SK-N-SH (cell line): ENCODE results near the gene MYLK2. TPM values are rescaled to one million over a fixed set of nuclear protein-coding genes. Genes with fewer than 3 reads are reported as not detected.

Experiments used
- CTCF ChIA-PET: fragments of 300-600, 350-600 bp; formaldehyde crosslinking; extraction: SDS; loops from one replicate; lab custom pipeline; 2021; lab: Yijun Ruan, JAX
- POLR2A ChIA-PET: fragments of 350-600 bp; sonication (Branson Sonifier 250); formaldehyde crosslinking; extraction: SDS; loops from one replicate; lab custom pipeline; 2020; ENCODE audit warnings: antibody characterized with exemption, inconsistent platforms; lab: Yijun Ruan, JAX
- DNase-seq: peaks from one replicate; pipeline ENCODE4 v3.0.0; 2012
- H2AFZ ChIP-seq: fragments of 200-600 bp; sonication (generic); 2 replicates; pipeline ENCODE4 v1.8.1; 2016; ENCODE audit warnings: antibody characterized with exemption, mild to moderate bottlenecking, low read depth
- H3F3A ChIP-seq: fragments of 200-600 bp; sonication (generic); replicated peaks from 2 replicates; pipeline ENCODE3; 2016; ENCODE audit warnings: antibody characterized with exemption, mild to moderate bottlenecking; ENCODE audit not compliant: insufficient read depth
- H3K27ac ChIP-seq, 2 experiments: fragments of 200-500 bp in 1 of 2; fragments of 200-600 bp in 1 of 2; sonication (Bioruptor generic) in 1 of 2; sonication (generic), shearing (Covaris generic) in 1 of 2; 2 replicates each; pipeline versions ENCODE4 v1.5.1 to v1.6.1; 2014 to 2016; ENCODE audit warnings: low read depth in 2 of 2, inconsistent platforms in 1 of 2, low read length in 1 of 2, mild to moderate bottlenecking in 1 of 2, mixed read lengths in 1 of 2
- H3K27me3 ChIP-seq: fragments of 200-600 bp; sonication (generic), shearing (Covaris generic); 2 replicates; pipeline ENCODE4 v1.6.1; 2016; ENCODE audit warnings: mixed run types; ENCODE audit not compliant: insufficient read depth
- H3K36me3 ChIP-seq, 2 experiments: fragments of 200-500 bp in 1 of 2; fragments of 200-600 bp in 1 of 2; sonication (Bioruptor generic) in 1 of 2; sonication (generic) in 1 of 2; replicated peaks in 1 of 2; 2 replicates each; pipeline versions ENCODE3 to v1.5.1; 2014 to 2016; ENCODE audit warnings: low read length in 1 of 2, mild to moderate bottlenecking in 1 of 2; ENCODE audit not compliant: insufficient read depth in 2 of 2, control insufficient read depth in 1 of 2
- H3K4me1 ChIP-seq, 2 experiments: fragments of 200-500 bp in 1 of 2; fragments of 200-600 bp in 1 of 2; sonication (Bioruptor generic) in 1 of 2; sonication (generic), shearing (Covaris generic) in 1 of 2; 2 replicates each; pipeline versions ENCODE4 v1.5.1 to v1.6.1; 2014 to 2016; ENCODE audit warnings: low read depth in 1 of 2, low read length in 1 of 2, mixed run types in 1 of 2; ENCODE audit not compliant: insufficient read depth in 2 of 2, control insufficient read depth in 1 of 2
- H3K4me2 ChIP-seq: fragments of 200-600 bp; sonication (generic), shearing (Covaris generic); 2 replicates; pipeline ENCODE4 v1.6.1; 2017; ENCODE audit warnings: mixed run types
- H3K4me3 ChIP-seq, 2 experiments: fragments of 200-500 bp in 1 of 2; fragments of 200-600 bp in 1 of 2; sonication (Bioruptor generic) in 1 of 2; sonication (generic), shearing (Covaris generic) in 1 of 2; 2 replicates each; pipeline versions ENCODE4 v1.5.1 to v1.8.1; 2014 to 2016; ENCODE audit warnings: low read depth in 2 of 2, inconsistent platforms in 1 of 2, low read length in 1 of 2, mild to moderate bottlenecking in 1 of 2, mixed read lengths in 1 of 2, moderate library complexity in 1 of 2
- H3K79me2 ChIP-seq: fragments of 200-600 bp; sonication (generic); 2 replicates; pipeline ENCODE4 v1.8.1; 2017; ENCODE audit warnings: mild to moderate bottlenecking; ENCODE audit not compliant: insufficient read depth
- H3K9ac ChIP-seq: fragments of 200-600 bp; sonication (generic); 2 replicates; pipeline ENCODE4 v1.6.1; 2017; ENCODE audit warnings: mixed run types
- H3K9me2 ChIP-seq: fragments of 200-600 bp; sonication (generic); 2 replicates; pipeline ENCODE4 v1.6.1; 2017; ENCODE audit warnings: mixed run types
- H3K9me3 ChIP-seq: fragments of 200-600 bp; sonication (generic); 2 replicates; pipeline ENCODE4 v1.6.1; 2017; ENCODE audit warnings: mixed run types, mild to moderate bottlenecking, moderate library complexity
- H4K20me1 ChIP-seq: fragments of 200-600 bp; sonication (generic); 2 replicates; pipeline ENCODE4 v1.6.1; 2017; ENCODE audit warnings: mild to moderate bottlenecking, mixed run types; ENCODE audit not compliant: insufficient read depth
- CHD2 ChIP-seq: fragments of 150-350 bp; IDR thresholded peaks from 2 replicates; pipeline ENCODE4 v1.6.1; 2018; ENCODE audit warnings: low read length; ENCODE audit not compliant: partially characterized antibody
- ELF1 ChIP-seq: IDR thresholded peaks from 2 replicates; pipeline ENCODE4 v1.4.0; 2012
- FOXJ3 ChIP-seq: sonication (generic); formaldehyde crosslinking; IDR thresholded peaks from 2 replicates; pipeline ENCODE4 v1.5.1; 2020; ENCODE audit warnings: mild to moderate bottlenecking, missing genetic modification reagents
- GABPA ChIP-seq: IDR thresholded peaks from 2 replicates; pipeline ENCODE4 v1.4.0; 2012; ENCODE audit warnings: low read depth, mild to moderate bottlenecking
- RCOR1 ChIP-seq: fragments of 150-350 bp; IDR thresholded peaks from 2 replicates; pipeline ENCODE4 v1.6.1; 2017; ENCODE audit warnings: antibody characterized with exemption, low read length
- RFX5 ChIP-seq: IDR thresholded peaks from 2 replicates; pipeline ENCODE4 v1.6.1; 2012; ENCODE audit warnings: mild to moderate bottlenecking, improper control_type of control experiment, low read length
- SMC3 ChIP-seq: IDR thresholded peaks from 2 replicates; pipeline ENCODE4 v1.6.1; 2012; ENCODE audit warnings: low read depth, low read length, improper control_type of control experiment
- TAF1 ChIP-seq: IDR thresholded peaks from 2 replicates; pipeline ENCODE4 v1.6.1; 2012; ENCODE audit warnings: low read depth, mild to moderate bottlenecking, low read length, moderate library complexity, borderline replicate concordance
- WGBS: methylation state at CpG from one replicate; pipeline ENCODE4 v1.1.6; 2017; ENCODE audit warnings: low lambda C conversion rate; 5-methylcytosine and 5-hydroxymethylcytosine counted together
- polyA plus RNA-seq, 3 experiments: library from polyadenylated mRNA; depleted of rRNA; stranded (reverse); fragments of >200 nt; gene quantifications; 2 replicates each; pipeline ENCODE4 v1.2.3, GENCODE V29; 2012
- TF ChIP-seq, protein P1 (sequence below): IDR thresholded peaks from 2 replicates; pipeline ENCODE4; 2012
- TF ChIP-seq, protein P2 (sequence below): IDR thresholded peaks from 2 replicates; pipeline ENCODE4 v1.4.0; 2012; ENCODE audit warnings: low read depth, borderline replicate concordance
- TF ChIP-seq, protein P3 (sequence below): IDR thresholded peaks from 2 replicates; pipeline ENCODE4 v1.4.0; 2012; ENCODE audit warnings: low read depth

Gene MYLK2
- polyA plus RNA-seq, 1 of the 3 experiments (the other 2 are of a cell fraction), result 0.21 TPM

DNA sequence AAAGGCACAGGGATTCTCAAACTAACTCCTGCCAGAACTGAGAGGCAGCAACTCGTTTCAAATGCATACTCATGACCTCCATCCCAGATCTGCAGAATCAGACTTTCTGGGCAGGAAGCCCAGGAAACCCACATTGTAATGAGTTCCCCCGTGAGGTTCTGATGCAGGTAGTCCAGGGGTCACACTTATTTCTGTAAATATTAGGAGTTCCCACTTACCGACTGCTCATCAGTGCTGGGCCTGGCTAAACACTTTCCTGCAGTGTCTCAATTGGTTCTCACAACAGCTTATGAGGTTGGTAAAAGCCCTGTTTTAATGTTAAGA lies 39.6 kb downstream of the MYLK2 start:
- H3K9me2 ChIP-seq, result no peaks in the 10 kb centered on the region
- H2AFZ ChIP-seq, result no peak overlapping the region
- no peaks in the 10 kb centered on the region for H3K9me3 ChIP-seq
- H3K4me3 ChIP-seq, result no peak overlapping the region
- no peak overlapping the region for H3K9ac ChIP-seq
- H3F3A ChIP-seq, result no peaks in the 10 kb centered on the region
- TF ChIP-seq, protein P1, sequence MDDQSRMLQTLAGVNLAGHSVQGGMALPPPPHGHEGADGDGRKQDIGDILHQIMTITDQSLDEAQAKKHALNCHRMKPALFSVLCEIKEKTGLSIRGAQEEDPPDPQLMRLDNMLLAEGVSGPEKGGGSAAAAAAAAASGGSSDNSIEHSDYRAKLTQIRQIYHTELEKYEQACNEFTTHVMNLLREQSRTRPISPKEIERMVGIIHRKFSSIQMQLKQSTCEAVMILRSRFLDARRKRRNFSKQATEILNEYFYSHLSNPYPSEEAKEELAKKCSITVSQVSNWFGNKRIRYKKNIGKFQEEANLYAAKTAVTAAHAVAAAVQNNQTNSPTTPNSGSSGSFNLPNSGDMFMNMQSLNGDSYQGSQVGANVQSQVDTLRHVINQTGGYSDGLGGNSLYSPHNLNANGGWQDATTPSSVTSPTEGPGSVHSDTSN, result no peak
- no peak for TF ChIP-seq FOXJ3 (CRISPR knock-in tag)
- DNase-seq, result no peak
- CTCF ChIA-PET, result interaction anchor here (0.8 to 4.9 kb wide), 5 partner anchors 12 to 769 kb away, joined by 3 to 18 read pairs (median 11); partner anchors contain the start of gene PDRG1
- POLR2A ChIA-PET, result no interaction called here
- H3K4me1 ChIP-seq, result peaks cover 0 to 21% of the 10 kb centered on the region in 2 experiments; a peak in 2 of 4 replicates
- no peak overlapping the region for H3K4me2 ChIP-seq
- peaks cover 11% of the 10 kb centered on the region; the same call in 1 of the 2 replicates for H3K27me3 ChIP-seq
- no peaks in the 10 kb centered on the region for H4K20me1 ChIP-seq
- 47% methylated on average over 3 of the region's 3 CpGs for whole genome bisulfite sequencing
- no peak overlapping the region for H3K27ac ChIP-seq
- H3K79me2 ChIP-seq, result no peaks in the 10 kb centered on the region
- no peaks in the 10 kb centered on the region for H3K36me3 ChIP-seq

DNA sequence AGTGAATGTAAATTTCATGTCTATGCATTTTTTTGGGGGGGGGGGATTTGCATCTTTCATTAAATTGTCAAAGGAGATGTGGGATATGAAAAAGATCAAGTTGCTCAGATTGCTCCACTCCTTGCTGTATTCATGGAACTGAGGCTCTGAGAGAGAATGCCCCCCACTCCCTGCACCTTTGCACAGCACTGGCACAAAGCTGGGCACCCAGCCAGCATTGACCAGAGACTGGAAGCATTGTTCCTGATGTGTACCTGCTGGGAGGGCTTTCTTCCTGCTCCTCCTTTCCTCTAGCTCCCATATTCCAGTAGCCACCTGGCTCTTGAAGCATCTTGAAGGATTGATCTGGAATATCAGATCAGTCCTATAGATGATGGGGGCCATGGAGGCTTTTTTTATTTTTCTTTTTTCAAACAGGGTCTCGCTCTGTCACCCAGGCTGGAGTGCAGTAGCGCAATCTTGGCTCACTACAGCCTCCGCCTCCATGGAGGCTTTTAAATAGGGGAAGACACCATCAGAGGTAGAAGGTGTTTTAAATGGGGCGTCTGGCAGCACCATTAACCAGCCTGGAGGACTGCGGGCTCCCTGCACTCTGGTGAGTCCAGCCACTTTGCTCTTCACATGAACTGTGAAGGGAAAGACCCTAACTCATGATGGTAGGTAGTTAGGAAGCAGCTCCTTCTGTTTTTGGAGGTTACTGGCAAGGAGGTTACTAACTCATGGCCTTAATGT lies 40.3 kb downstream of the MYLK2 start:
- Histone ChIP-seq H3K4me2 (no peak overlapping the region), H3K27me3 (peaks cover 11% of the 10 kb centered on the region; the same call in 1 of the 2 replicates), H3K4me3 (no peak overlapping the region), H3K9me3 (no peaks in the 10 kb centered on the region), H3K36me3 (no peaks in the 10 kb centered on the region), H2AFZ (no peak overlapping the region), H3K9me2 (no peaks in the 10 kb centered on the region), H4K20me1 (no peaks in the 10 kb centered on the region), H3K79me2 (no peaks in the 10 kb centered on the region), H3K9ac (no peak overlapping the region), H3F3A (no peaks in the 10 kb centered on the region), H3K27ac (no peak overlapping the region), H3K4me1 (peaks cover 0 to 21% of the 10 kb centered on the region in 2 experiments; a peak in 2 of 4 replicates)
- no peak for DNase-seq
- 85% methylated on average over 5 of the region's 5 CpGs for WGBS
- CTCF ChIA-PET, result interaction anchor here (0.8 to 4.9 kb wide), 7 partner anchors 8 to 768 kb away, joined by 3 to 18 read pairs (median 9); partner anchors contain the start of genes DUSP15, PDRG1 and TTLL9
- POLR2A ChIA-PET, result no interaction called here
- TF ChIP-seq, protein P1, result no peak
- TF ChIP-seq ELF1 (no peak), RFX5 (no peak), GABPA (no peak), RCOR1 (no peak), CHD2 (no peak), TAF1 (no peak), SMC3 (no peak)
- TF ChIP-seq, protein P2, sequence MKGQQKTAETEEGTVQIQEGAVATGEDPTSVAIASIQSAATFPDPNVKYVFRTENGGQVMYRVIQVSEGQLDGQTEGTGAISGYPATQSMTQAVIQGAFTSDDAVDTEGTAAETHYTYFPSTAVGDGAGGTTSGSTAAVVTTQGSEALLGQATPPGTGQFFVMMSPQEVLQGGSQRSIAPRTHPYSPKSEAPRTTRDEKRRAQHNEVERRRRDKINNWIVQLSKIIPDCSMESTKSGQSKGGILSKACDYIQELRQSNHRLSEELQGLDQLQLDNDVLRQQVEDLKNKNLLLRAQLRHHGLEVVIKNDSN, result no peak
- TF ChIP-seq, protein P3, sequence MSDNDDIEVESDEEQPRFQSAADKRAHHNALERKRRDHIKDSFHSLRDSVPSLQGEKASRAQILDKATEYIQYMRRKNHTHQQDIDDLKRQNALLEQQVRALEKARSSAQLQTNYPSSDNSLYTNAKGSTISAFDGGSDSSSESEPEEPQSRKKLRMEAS, result no peak
